GM21381 (cell line): Measurements from ENCODE around the gene KLC1.

Experiments used
- ATAC-seq: cut with Tn5 transposase; IDR thresholded peaks from one replicate; pipeline ENCODE4 v1.9.1; 2021; ENCODE audit warnings: mild to moderate bottlenecking, moderate library complexity; ENCODE audit not compliant: unreplicated experiment

KLC1 gene

GRCh38 chr14:103702095-103702494 is 73.1 kb downstream of the KLC1 start:
- ATAC-seq: no peak

- no peak for ATAC-seq
These were observed 73.8 kb downstream of the KLC1 start for GRCh38 chr14:103702497-103703432.

GRCh38 chr14:103703433-103704385 is 74.7 kb downstream of the KLC1 start:
- no peak for ATAC-seq

GRCh38 chr14:103704708-103705107 is 75.7 kb downstream of the KLC1 start:
- ATAC-seq: no peak

GRCh38 chr14:103705118-103705503 is 76.1 kb downstream of the KLC1 start:
- no peak for ATAC-seq

GRCh38 chr14:103705504-103706284 is 76.7 kb downstream of the KLC1 start:
- no peak for ATAC-seq

GRCh38 chr14:103706551-103707328 is 77.7 kb downstream of the KLC1 start:
- no peak for ATAC-seq

- ATAC-seq: no peak
These were observed 78.6 kb downstream of the KLC1 start for GRCh38 chr14:103707329-103708263.

GRCh38 chr14:103708750-103709187 is 79.8 kb downstream of the KLC1 start:
- no peak for ATAC-seq

- ATAC-seq: no peak
These were observed 80.8 kb downstream of the KLC1 start for GRCh38 chr14:103709814-103710213.

- no peak for ATAC-seq
These were observed 81.9 kb downstream of the KLC1 start for GRCh38 chr14:103710771-103711377.

- no peak for ATAC-seq
These were observed 82.8 kb downstream of the KLC1 start for GRCh38 chr14:103711516-103712431.

- ATAC-seq: no peak
These were observed 83.7 kb downstream of the KLC1 start for GRCh38 chr14:103712633-103713247.

GRCh38 chr14:103713304-103714062 is 84.5 kb downstream of the KLC1 start:
- ATAC-seq: no peak

- ATAC-seq: no peak
These were observed 85.2 kb downstream of the KLC1 start for GRCh38 chr14:103714063-103714724.
